GM21717 (cell line): ENCODE measurements around the gene TMIE.
"Not testable (repeated sequence)": the region's sequence is repeated elsewhere in the genome, so short reads cannot be mapped to it uniquely, and the experiment has no call there.

Source experiments
- ATAC-seq: cut with Tn5 transposase; IDR thresholded peaks from one replicate; pipeline ENCODE4 v1.9.1; 2021; ENCODE audit warnings: mild to moderate bottlenecking, moderate library complexity; ENCODE audit not compliant: unreplicated experiment

Gene TMIE

DNA sequence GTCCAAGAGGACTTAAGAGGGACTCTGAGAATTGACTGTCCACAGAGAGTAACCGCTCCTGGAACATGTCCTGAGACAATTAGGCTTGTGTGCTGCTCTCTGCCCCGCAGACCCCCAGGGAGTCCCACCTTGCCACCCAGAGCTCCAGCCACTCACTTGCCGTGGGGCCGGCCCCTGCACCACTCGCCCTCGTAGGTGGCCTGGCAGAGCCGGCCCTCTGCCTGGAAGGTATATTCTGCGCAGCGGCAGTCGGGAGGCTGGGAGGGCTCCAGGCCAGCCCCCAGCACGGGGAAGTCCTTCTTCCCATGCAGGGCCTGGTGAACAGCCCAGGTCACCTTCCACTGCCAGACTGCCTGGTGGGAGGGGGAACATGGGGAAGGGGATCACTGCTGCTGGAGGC, 18.2 kb upstream of the TMIE start:
- ATAC-seq: no peak

DNA sequence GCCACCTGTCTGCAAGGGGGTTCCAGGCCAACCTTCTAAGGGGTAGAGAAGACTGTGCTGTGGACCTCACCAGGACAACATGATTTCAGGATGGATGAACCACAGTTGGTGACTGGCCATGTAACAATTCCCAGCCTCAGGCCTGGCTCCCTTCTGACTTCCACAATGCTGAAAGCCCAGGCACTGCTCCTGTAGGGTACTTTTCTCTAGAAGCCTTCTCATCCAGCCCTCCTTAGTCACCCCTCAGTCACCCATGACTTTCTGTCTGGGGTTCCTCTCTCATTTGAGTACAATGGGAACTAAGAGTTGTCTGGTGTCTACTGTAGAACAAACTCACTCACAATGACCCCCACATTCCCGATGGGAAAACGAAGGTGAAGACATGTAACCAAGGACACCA, 16.3 kb upstream of the TMIE start:
- ATAC-seq: no peak

DNA sequence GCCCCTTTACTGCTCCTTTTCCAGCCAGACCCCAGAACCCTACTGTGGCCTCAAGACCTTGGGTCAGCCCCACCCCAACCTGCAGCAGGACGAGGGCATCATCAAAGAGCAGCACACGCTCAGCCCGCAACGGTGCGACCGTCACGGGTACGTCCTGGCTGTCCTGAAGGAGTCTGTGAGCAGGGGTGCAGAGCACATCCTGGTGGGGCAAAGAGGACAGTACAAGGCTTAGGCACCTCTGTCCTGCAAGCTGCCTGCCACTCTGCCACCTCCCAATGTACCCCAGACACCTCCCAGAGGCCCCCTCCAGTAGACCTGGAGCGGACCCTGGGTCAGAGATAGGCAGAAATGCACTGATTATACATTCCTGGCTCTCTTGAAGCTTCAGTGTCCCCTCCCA, 15.7 kb upstream of the TMIE start:
- ATAC-seq: no peak

DNA sequence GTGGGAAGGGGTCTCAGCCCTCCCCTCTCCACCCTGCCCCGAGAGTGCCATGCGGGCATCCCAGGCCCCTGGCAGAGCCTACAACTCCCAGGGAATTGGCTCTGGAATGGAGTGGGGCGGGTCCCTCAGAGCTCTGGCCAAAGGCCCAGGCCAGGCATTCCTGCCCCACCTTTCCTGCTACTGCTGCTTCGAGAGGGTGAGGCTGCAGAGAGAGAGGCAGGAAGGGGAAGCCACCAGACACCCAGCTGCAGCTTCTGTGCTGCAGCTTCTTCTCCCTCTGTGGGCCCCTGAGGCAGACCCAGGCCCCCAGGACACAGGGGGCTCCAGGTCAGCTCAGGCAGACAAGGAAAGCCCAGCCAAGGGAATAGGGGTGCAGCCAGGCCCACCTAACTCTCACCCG, 10.4 kb upstream of the TMIE start:
- no peak for ATAC-seq

DNA sequence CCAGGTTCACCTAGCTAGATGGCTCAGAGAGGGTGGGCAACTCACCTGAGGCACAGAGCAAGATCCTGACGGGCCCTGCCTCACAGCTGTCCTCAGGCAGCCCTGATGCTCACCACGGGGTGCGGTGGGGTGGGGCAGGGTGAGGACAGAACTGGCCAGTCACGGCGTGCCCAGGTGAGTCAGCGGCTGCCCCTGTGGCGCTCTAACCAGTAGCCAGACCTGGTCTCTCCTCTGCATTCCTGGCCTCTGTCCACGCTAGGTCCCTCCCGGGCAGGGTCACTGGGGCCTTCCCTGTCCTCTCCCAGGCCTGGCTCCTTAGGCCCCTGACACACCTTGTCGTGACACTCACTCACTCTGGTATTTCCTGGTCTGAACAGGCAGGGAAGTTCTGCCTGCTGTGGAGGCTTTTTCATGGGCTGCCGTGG, 8.6 kb upstream of the TMIE start:
- ATAC-seq: no peak

DNA sequence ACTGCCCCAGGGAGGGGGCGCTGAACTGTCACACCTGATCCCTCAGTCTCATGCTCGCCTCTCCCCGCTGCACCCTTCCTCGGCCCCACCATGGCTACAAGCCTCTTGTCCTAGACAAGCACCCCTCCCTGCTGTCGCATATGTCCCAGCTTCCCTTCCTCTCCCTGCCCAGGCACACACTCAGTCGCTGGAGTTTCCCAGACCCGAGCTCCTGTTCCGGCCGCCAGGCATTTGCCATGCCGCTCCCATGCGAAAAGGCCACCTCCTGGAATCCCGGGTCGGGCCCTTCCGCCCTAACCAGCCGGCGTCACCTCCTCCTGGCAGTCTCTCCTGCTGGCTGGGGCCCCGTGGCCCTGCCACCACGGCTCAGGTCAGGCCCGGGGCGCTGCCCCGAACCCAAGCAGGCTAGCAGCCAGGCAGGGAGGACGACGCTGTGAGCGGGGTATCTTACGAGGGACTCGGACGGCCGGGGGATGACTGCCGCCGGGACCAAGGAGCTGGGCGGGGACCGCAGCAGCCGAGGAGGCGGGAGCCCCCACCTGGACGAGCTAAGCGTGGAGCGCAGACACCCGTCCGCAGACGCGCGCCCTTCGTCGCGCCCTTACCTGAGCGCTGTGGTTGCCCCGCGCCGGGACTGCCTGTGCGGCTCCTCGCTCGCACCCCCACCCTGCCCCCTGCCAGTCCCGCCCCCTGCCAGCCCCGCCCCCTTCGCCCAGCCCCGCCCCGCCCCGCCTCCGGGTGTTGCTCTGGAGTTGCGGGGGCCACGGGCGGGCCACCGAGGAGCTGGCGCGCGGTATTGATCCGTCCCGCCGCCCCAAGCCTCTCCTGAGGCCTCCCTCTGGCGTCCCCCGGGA, 7.9 kb upstream of the TMIE start, which contains the start of gene ALS2CL:
Gene ALS2CL, minus strand, starts transcription at position 642 of the 854 bp plus-strand sequence. CDS start 4,239 bp downstream, outside the sequence.
- no peak for ATAC-seq

DNA sequence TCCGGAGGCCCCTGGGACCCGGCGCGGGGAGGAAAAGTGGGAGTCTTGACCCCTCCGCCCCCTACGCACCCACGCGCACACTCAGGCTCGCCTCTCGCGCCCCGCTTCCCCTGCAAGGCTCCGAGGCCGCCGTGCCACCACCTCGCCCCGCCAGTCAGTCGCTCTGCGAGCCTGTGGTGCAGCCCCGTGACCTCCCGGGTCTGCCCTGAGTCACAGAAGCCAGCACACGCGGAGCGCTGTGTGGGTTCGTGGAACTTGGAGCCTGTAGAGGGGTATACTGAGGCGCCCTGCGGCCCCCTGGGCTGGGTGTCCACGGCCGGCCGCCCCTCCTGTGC, 7.3 kb upstream of the TMIE start:
- no peak for ATAC-seq

DNA sequence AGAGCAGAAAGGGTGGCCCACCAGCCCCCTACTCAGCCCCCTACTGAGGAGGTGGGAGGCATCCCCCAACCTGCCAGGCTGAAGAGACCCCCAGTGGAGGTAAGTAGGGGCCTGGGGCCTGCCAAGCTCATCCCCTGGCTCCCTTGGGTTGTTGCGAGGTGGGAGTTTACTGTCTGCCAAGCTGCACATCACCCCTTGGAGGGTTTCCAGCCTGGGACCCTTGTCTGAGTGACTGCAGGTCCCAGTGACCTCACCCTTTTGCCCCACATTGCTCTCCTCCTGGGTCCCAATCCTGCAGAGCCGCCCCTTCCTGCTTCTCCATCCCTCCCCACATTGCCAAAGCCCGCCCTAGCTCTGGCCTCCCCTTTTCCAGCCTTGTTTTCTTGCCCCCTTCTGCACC, 6.7 kb upstream of the TMIE start:
- ATAC-seq: no peak

DNA sequence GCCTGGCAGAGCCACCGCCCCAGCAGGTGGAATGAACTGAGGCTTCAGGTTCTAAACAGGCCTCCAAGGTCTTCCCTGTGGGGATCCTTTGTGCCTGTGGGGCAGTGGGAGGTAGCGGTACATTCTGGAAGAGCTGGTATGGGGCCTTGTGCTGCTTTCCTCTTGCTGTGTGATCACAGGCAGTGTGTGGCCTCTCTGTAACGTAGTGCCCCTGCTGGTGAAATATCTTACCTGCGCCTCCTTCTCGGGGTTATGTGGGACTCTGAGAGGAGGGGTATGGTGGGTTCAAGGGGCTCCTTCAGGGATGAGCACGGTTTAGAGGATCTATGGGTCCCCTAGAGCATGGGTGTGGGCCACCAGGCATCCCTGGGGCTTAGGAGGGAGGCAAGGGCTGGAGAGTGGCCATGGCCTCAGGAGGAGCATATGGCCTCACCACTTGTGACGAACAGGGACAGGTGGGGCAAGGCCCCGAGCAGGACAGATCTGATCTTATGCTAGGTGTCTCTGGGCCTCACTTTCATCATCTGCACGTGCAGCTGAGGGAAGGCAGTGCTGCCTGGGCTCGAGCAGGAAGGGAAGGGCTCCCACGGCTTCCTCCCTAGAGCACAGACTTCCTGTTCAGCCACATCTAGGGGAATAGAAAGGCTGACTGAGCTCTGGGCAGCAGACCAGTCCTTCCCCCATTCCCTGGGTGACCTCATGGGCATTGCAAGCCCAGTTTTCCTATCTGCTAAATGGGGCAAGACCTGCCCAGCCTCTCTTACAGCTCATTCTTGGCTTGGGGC, 5.8 kb upstream of the TMIE start:
- no peak for ATAC-seq

DNA sequence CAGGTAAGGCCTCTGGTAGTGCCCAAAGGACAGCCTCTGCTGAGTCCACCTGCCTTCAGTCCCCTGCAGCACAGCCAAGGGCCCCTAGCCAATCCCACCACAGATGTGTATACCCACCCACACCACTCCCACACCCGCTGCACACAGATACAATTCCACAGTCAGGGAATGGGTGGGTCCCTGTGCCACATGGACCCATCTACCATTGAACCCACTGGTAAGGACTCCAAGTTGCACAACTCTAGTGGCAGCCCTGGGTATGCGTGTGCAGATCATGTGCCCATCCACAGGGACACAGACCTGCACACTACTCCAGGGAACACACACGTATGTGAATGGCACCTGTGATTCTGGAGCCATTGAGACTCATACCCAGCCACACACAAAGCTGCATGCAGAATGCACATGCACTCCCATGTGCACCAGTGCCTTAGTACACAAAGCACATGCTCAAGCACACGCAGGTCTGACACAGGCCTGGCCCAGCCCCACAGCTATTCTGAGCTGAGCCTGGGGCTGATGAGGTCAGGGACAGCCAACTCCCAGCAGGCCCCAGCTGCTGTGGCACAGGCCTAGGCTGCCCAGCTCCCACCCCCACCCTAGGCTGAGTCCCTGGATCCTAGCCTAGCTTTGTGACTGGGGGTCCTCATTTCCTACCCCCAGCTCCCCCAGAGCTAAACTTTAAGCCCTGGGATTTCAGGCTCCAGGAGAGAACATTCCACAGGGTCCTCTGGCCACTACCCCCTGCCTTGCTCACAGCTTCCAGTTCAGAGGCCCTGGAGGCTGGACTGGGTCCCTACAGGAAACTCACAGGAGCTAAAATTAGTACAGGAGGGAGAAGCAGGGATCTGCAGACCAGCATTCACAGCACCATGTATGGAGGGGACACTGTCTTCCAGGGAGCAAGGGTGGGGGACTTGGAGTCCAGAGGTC, 5.0 kb upstream of the TMIE start:
- ATAC-seq: no peak

DNA sequence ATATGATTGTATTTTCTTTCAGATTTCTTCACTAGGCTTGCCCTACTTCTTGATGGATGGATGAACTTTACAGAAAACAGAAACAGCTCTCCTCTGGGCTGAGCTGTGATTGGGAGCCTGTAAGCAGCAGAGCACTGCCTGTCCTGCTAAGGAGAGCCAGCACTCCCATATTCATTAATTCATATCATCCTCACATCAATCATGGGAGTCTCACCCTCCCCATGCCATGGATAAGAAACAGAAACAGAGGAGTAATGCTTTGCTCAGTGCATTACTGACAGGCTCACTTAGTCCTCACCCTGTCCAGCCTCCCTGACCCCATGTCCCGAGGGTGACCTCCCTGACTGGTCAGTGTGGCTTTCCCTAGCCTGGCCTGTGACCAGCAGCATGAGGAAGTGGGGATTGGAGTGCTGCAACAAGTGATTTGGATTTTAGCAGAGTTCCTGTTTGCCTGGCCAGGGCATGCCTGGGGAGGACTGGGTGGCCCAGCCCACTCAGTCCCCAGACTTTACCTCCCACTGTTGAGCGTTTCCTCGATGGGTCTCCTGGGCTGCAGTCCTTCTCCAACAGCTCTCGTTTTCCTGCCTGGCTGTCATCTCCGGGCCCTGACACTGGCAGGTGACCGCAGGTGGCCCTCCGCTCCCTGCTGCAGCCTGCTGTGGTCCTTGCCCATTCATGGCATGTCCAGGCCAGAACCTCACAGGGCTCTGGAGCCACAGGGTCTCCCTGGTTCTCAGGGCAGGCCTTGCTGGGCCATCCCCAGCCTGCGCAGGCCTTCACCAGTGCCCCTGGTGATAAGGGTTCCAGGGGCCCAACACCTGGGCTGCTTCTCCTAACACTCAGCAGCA, 1.3 kb upstream of the TMIE start:
- no peak for ATAC-seq

DNA sequence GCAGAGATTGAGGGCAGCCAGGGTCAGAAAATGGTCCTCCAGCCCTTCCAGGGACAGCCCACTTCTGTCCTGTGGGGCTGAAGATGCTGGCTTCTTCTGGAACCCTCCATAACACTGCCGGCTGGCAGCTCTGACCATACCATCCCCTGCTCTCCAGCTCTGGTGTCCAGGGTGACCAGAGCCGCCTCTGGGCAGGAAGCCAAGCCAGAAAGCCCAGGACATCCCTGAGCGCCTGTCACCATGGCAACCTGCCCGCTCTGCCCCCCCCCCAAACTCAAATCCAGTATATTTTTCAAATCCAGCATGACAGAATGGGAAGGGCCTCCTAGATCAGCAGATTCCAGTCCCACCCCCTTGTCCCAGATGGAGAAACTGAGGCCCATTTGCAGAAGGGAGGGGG, 420 bp upstream of the TMIE start:
- no peak for ATAC-seq

DNA sequence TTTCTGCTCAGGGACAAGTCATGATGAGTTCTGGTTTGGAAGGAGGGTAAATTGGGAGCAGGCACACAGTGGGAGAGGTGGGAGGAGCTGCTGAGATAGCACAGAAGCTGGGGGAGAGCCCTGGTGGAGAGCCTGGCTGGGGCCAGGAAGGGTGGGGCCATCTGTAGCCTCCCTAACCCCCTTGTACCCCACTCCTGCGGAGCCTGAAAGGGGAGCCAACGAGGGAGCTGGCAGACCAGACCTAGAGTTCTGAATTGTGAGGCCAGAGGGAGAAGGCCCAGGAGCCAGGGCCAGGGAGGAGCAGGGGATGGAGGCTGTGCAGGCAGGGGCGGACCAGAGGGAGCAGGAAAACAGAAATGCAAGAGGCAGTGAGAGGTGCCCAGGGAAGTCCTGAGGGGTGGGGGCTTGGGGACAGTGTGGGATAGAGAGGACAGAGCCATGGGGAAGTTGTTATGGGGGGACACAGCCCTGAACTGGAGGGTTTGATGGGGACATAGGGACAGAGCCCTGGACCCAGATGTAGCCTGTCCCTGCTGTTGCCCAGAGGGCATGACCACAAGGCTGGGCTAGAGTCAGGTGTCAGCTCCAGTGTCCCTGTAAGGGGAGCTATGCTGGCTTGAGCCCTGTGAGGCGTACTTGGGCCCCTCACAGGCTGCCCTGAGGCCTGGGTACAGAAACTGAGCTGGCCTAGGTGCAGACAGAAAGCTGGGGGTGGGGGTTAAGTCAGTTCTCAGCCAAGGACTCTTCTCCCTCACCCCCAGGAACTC, 1.2 kb downstream of the TMIE start:
- no peak for ATAC-seq

DNA sequence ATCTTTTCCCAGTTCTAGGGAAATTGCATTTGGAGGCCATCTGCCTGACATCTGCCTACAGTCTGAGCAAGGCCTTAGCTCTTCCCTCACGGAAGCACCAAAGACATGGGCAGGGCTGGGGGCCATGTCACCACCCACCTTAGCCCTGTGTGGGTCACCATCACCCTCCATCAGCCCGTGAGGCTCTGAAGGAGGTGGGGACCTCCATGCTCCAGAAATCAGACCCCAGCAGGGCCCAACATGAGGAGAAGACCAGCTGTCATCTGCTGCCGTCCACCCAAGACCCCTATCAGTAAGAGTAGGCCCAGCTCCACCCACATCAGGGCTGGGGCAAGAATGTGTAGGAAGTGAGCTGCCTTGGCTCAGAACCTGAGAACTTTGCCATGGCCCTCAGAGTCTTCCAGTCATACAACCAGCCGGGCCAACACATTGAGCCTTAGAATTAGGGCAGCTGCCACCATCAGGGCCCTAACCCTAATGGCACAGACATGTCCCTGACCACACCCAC, 1.9 kb downstream of the TMIE start:
- no peak for ATAC-seq

DNA sequence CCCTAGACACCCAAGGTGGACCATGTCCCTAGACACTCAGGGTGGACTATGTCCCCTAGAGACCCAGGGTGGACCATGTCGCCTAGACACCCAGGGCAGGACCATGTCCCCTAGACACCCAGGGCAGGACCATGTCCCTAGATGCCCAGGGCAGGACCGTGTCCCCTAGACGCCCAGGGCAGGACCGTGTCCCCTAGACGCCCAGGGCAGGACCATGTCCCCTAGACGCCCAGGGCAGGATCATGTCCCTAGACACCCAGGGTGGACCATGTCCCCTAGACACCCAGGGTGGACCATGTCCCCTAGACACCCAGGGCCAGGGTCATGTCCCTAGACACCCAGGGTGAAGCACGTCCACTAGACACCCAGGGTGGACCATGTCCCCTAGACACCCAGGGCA, 3.2 kb downstream of the TMIE start:
- not testable (repeated sequence) for ATAC-seq

DNA sequence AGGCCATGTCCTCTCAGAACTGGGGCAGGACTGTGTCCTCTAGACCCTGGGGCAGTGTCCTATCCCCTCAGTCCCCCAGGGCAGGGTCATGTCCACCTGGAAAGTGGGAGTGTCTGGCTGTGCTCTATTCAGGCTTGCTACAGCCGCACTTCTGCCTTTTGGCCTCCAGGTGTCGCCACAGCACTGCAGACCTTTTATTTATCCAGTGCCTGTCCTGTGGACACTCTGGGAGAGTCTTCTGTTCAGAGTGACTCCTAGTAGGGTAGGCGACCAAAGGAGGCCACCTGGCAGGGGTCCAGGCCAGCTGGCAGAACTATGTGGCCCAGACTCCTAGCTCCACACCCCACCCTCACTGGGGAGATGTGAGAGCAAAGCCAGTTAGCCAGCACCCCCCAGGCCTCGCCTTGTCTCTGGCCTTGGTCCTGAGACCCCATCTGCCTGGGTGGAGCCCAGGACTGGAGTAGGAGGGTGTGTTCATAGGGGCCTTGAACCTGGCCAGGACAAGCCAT, 3.9 kb downstream of the TMIE start:
- no peak for ATAC-seq

DNA sequence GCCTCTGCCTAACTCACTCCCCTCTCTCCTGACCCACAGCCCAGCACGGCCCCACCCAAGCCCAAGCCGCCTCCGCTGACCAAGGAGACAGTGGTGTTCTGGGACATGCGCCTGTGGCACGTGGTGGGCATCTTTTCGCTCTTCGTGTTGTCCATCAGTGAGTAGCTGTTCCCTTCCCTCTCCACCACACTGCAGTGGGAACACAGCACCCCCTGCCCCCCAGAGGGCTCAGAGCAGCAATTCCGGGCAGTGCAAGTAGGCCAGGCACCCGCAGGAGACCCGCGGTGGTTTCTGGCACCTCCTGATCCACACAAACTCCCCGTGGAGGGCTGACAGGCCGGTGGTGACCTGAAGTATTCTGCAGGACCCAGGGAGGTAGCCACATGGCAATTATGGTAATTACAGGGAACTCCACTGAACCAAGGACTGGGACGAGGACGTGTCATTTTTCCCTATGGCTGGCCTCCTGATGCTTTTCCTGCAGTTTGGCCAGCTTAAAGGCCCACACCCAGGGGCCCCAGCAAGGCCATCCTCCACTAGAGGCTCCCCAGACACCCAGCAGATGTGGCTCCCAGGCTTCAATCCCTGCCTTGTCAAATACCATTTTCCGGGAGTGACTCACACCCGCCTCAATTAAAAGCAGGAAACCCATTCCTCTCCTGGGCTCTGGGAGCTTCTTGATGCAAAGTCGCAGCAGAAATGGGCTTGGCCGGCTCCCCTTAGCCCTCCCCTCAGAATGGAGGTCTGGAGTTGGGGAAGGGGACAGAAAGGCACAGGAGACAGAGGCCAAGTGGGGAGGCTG, 4.8 kb downstream of the TMIE start:
- no peak for ATAC-seq
